GM12878 (cell line): ENCODE results near the gene ITGA2. TPM values are rescaled to one million over a fixed set of nuclear protein-coding genes. Genes with fewer than 3 reads are reported as not detected.

Source experiments
- ATAC-seq: fragments of 200-7000 bp; cut with Tn5 transposase; 3 replicates; pipeline ENCODE4 v1.9.1; 2020; ENCODE audit warnings: mild to moderate bottlenecking, moderate library complexity
- BruUV-seq: library from RNA; stranded (reverse); fragments of 400-500 nt; replicated peaks from 2 replicates; lab custom pipeline; 2021; lab: Mats Ljungman, UMichigan
- CTCF ChIA-PET: fragments of 300-600 bp; sonication (Branson Sonifier 250); formaldehyde crosslinking; extraction: SDS; loops from one replicate; lab custom pipeline; 2021; ENCODE audit warnings: inconsistent platforms; lab: Yijun Ruan, JAX
- POLR2A ChIA-PET: fragments of 350-600 bp; formaldehyde crosslinking; extraction: SDS; loops from one replicate; lab custom pipeline; 2021; ENCODE audit warnings: inconsistent platforms; lab: Charles Lee
- RAD21 ChIA-PET: fragments of 300-600 bp; sonication (Branson Sonifier 250); formaldehyde crosslinking; loops from one replicate; lab custom pipeline; 2023; ENCODE audit warnings: antibody characterized with exemption; ENCODE audit not compliant: unreplicated experiment; lab: Charles Lee
- SMC1A ChIA-PET: fragments of 300-600 bp; sonication (Branson Sonifier 250); formaldehyde crosslinking; loops from one replicate; lab custom pipeline; 2023; ENCODE audit not compliant: unreplicated experiment, uncharacterized antibody; lab: Charles Lee
- DNase-seq: peaks from one replicate; pipeline ENCODE4 v3.0.0-alpha.2; 2011; ENCODE audit warnings: low read depth, low spot score
- FAIRE-seq: peaks from 3 replicates; lab custom pipeline; 2011; peaks lifted over from hg19 to GRCh38; lab: Jason Lieb, UNC
- H2AFZ ChIP-seq: 2 replicates; pipeline ENCODE4 v1.6.0; 2011; ENCODE audit warnings: low read depth, low read length, control low read depth; ENCODE audit not compliant: control insufficient read depth
- H3K27ac ChIP-seq: 2 replicates; pipeline ENCODE4 v1.5.1; 2011; ENCODE audit warnings: control low read depth; ENCODE audit not compliant: control insufficient read depth, insufficient read depth
- H3K27me3 ChIP-seq, 2 experiments: replicated peaks in 1 of 2; 2 replicates each; pipeline versions ENCODE4 v1.6.0 to v1.6.1; 2011; ENCODE audit warnings: low read length in 1 of 2; ENCODE audit not compliant: control insufficient read depth in 2 of 2, insufficient read depth in 2 of 2
- H3K36me3 ChIP-seq, 2 experiments: 2 replicates each; pipeline ENCODE4 v1.5.1; 2011; ENCODE audit warnings: low read length in 1 of 2; ENCODE audit not compliant: control insufficient read depth in 2 of 2, insufficient read depth in 2 of 2
- H3K4me1 ChIP-seq: 2 replicates; pipeline ENCODE4 v1.6.1; 2011; ENCODE audit warnings: mild to moderate bottlenecking, low read length, moderate library complexity, mixed read lengths; ENCODE audit not compliant: control insufficient read depth, insufficient read depth
- H3K4me2 ChIP-seq: 2 replicates; pipeline ENCODE4 v1.6.0; 2011; ENCODE audit warnings: control low read depth; ENCODE audit not compliant: control insufficient read depth, insufficient read depth
- H3K4me3 ChIP-seq: fragments of 200-600 bp; sonication (generic); 2 replicates; pipeline ENCODE4 v1.5.1; 2016
- H3K79me2 ChIP-seq: 2 replicates; pipeline ENCODE4 v1.6.0; 2011; ENCODE audit warnings: low read length; ENCODE audit not compliant: control insufficient read depth, insufficient read depth
- H3K9ac ChIP-seq: 2 replicates; pipeline ENCODE4 v1.8.0; 2011; ENCODE audit warnings: low read length, control low read depth, mixed read lengths; ENCODE audit not compliant: control insufficient read depth, insufficient read depth
- H3K9me3 ChIP-seq: replicated peaks from 3 replicates; pipeline ENCODE4 v1.5.1; 2011; ENCODE audit warnings: mild to moderate bottlenecking, low read length; ENCODE audit not compliant: control insufficient read depth, insufficient read depth
- H4K20me1 ChIP-seq: 2 replicates; pipeline ENCODE4 v1.6.0; 2011; ENCODE audit not compliant: control insufficient read depth, insufficient read depth
- CBX5 ChIP-seq: sonication (generic); IDR thresholded peaks from 2 replicates; pipeline ENCODE4 v1.6.1; 2016; ENCODE audit warnings: low read depth, moderate library complexity, mild to moderate bottlenecking, inconsistent platforms
- ETV6 ChIP-seq, 2 experiments: fragments of 450-650 bp in 1 of 2; IDR thresholded peaks in 1 of 2; conservative IDR thresholded peaks in 1 of 2; 2 replicates each; pipeline ENCODE4 v1.6.1; 2014; ENCODE audit warnings: antibody characterized with exemption in 1 of 2, borderline replicate concordance in 1 of 2, low read depth in 1 of 2, mild to moderate bottlenecking in 1 of 2, moderate library complexity in 1 of 2
- GATAD2B ChIP-seq: fragments of 450-650 bp; conservative IDR thresholded peaks from 2 replicates; pipeline ENCODE4 v1.6.1; 2017; ENCODE audit warnings: low read depth, mild to moderate bottlenecking, moderate library complexity
- HDAC6 ChIP-seq: fragments of 200-600 bp; sonication (generic); IDR thresholded peaks from one replicate; pipeline ENCODE4 v1.8.0; 2017; ENCODE audit warnings: antibody characterized with exemption; ENCODE audit not compliant: unreplicated experiment
- IKZF2 ChIP-seq, 2 experiments: fragments of 450-650 bp; IDR thresholded peaks; 2 replicates each; pipeline ENCODE4 v1.6.1; 2017; ENCODE audit warnings: mild to moderate bottlenecking in 2 of 2, moderate library complexity in 2 of 2
- MEF2A ChIP-seq: IDR thresholded peaks from 2 replicates; pipeline ENCODE4 v1.6.1; 2011; ENCODE audit warnings: low read depth, mild to moderate bottlenecking, low read length, moderate library complexity; ENCODE audit not compliant: insufficient read depth
- POLR2A ChIP-seq: IDR thresholded peaks from 2 replicates; pipeline ENCODE4 v1.6.1; 2011; ENCODE audit warnings: low read depth, mild to moderate bottlenecking, low read length
- POU2F2 ChIP-seq: IDR thresholded peaks from 3 replicates; pipeline ENCODE4 v1.6.1; 2011; ENCODE audit warnings: low read depth, mild to moderate bottlenecking, low read length, borderline replicate concordance
- RCOR1 ChIP-seq: conservative IDR thresholded peaks from 2 replicates; pipeline ENCODE4 v1.6.1; 2012; ENCODE audit warnings: low read depth, low read length, improper control_type of control experiment
- SIX5 ChIP-seq: IDR thresholded peaks from 2 replicates; pipeline ENCODE4 v1.6.1; 2011; ENCODE audit warnings: mild to moderate bottlenecking, low read depth, low read length, moderate library complexity; ENCODE audit not compliant: severe bottlenecking
- SRF ChIP-seq, 2 experiments: IDR thresholded peaks; 2 replicates each; pipeline ENCODE4 v1.6.1; 2011; ENCODE audit warnings: low read depth in 2 of 2, low read length in 2 of 2, mild to moderate bottlenecking in 1 of 2, moderate library complexity in 1 of 2
- STAT3 ChIP-seq: IDR thresholded peaks from 2 replicates; pipeline ENCODE4 v1.6.1; 2011; ENCODE audit warnings: low read depth, low read length, improper control_type of control experiment
- ZNF384 ChIP-seq: IDR thresholded peaks from 2 replicates; pipeline ENCODE4 v1.6.1; 2012; ENCODE audit warnings: low read depth, mild to moderate bottlenecking, low read length, improper control_type of control experiment, borderline replicate concordance
- whole genome bisulfite sequencing: methylation state at CpG from one replicate; pipeline ENCODE4 v1.1.6; 2016; ENCODE audit warnings: low lambda C conversion rate; ENCODE audit not compliant: insufficient replicate concordance, insufficient coverage; ENCODE audit errors: missing lambda C conversion rate; 5-methylcytosine and 5-hydroxymethylcytosine counted together
- in situ Hi-C: fragments of 300-500 bp; cut with MboI; formaldehyde crosslinking; loops from 9 replicates; pipeline ENCODE4 v1.14.3; 2018; ENCODE audit warnings: mixed read lengths
- intact Hi-C: fragments of 100-400 bp; cut with micrococcal nuclease; formaldehyde crosslinking; loops from one replicate; pipeline ENCODE4 v1.14.2; 2022; ENCODE audit not compliant: unreplicated experiment
- polyA plus RNA-seq, 11 experiments: library from polyadenylated mRNA; depleted of rRNA in 4 of 11; unstranded in 6 of 11; stranded (reverse) in 5 of 11; fragments of >200 nt; fragmentation: Nextera tagmentation in 4 of 11; fragmentation: Illumina TruSeq in 1 of 11; extraction: Ambion mirVana in 4 of 11; extraction: Trizol in 1 of 11; gene quantifications; 1 replicate in 1 of 11; 2 replicates in 10 of 11; pipeline versions ENCODE4 v1.2.1 to v1.2.3, GENCODE V29; 2011 to 2016; ENCODE audit warnings: inconsistent platforms in 2 of 11, missing spikeins in 2 of 11, low read depth in 1 of 11
- total RNA-seq, 4 experiments: library from RNA; depleted of rRNA in 3 of 4; stranded (reverse); fragments of >200 nt in 3 of 4; fragmentation: Illumina TruSeq in 1 of 4; extraction: Trizol in 1 of 4; gene quantifications; 2 replicates each; pipeline versions ENCODE4 v1.2.1 to v1.2.3, GENCODE V29; 2013 to 2021
- TF ChIP-seq, protein P1 (sequence below): IDR thresholded peaks from 2 replicates; pipeline ENCODE4 v1.6.1; 2012; ENCODE audit warnings: low read depth, low read length, improper control_type of control experiment

Gene ITGA2
- total and polyA plus RNA-seq, 10 of the 15 experiments (the other 5 are each of a cell fraction or from before 2014, with no cell fraction given), result under 0.01 to 0.13 (median 0.03) TPM; not detected in 6

GRCh38 chr5:53009816-53010215 is 20.7 kb downstream of the ITGA2 start (continued):
- TF ChIP-seq CBX5, result no peak

- Histone ChIP-seq H3K27me3 (peaks cover 0 to 2% of the 10 kb centered on the region in 2 experiments; a peak in 1 of 4 replicates), H3K36me3 (no peaks in the 10 kb centered on the region), H3K4me2 (no peak overlapping the region), H3K9ac (no peak overlapping the region), H3K4me3 (no peak overlapping the region), H3K79me2 (no peaks in the 10 kb centered on the region), H3K4me1 (no peaks in the 10 kb centered on the region), H3K27ac (no peak overlapping the region), H2AFZ (no peak overlapping the region)
- no peak for FAIRE-seq
- intact Hi-C loops (no loop called here), in situ Hi-C loops (no loop called here)
- ChIA-PET SMC1A (no interaction called here), POLR2A (no interaction called here), CTCF (interaction anchor here (1.4 kb wide), 1 partner anchor 25 kb away, joined by 3 read pairs; no protein-coding TSS in a partner anchor)
- no peak for ATAC-seq
- no TSS peak for BruUV-seq
- TF ChIP-seq RCOR1 (no peak), HDAC6 (no peak), GATAD2B (no peak), ZNF384 (no peak), SRF (IDR thresholded peaks at IDR 0.05; ENCODE audit: low read depth in 2 of 2, low read length in 2 of 2) (no peak), SIX5 (no peak), ETV6 (conservative IDR thresholded peaks at IDR 0.05 in 1 of 2, IDR thresholded peaks at IDR 0.05 in 1 of 2; ENCODE audit: borderline replicate concordance in 1 of 2, low read depth in 1 of 2) (no peak), IKZF2 (IDR thresholded peaks at IDR 0.05) (no peak), STAT3 (no peak), POLR2A (no peak), MEF2A (no peak), POU2F2 (no peak)
- TF ChIP-seq, protein P1, sequence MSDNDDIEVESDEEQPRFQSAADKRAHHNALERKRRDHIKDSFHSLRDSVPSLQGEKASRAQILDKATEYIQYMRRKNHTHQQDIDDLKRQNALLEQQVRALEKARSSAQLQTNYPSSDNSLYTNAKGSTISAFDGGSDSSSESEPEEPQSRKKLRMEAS, result no peak
- TF ChIP-seq, all 136 proteins: peak for 0
- H4K20me1 ChIP-seq, result no peaks in the 10 kb centered on the region
- no peaks in the 10 kb centered on the region for H3K9me3 ChIP-seq
- DNase-seq, result no peak
- RAD21 ChIA-PET, result no interaction called here
- 0% methylated on average over 1 of the region's 1 CpG for WGBS
Measured at GRCh38 chr5:53010814-53011213, 21.7 kb downstream of the ITGA2 start.
